HG03045 (cell line): ENCODE results near the gene C9orf50.

Source experiments
- ATAC-seq: cut with Tn5 transposase; IDR thresholded peaks from one replicate; pipeline ENCODE4 v1.9.1; 2021; ENCODE audit warnings: mild to moderate bottlenecking, moderate library complexity; ENCODE audit not compliant: unreplicated experiment

Gene C9orf50

GRCh38 chr9:129573977-129574376 lies 46.9 kb downstream of the C9orf50 start:
- no peak for ATAC-seq

GRCh38 chr9:129572517-129572916 lies 48.4 kb downstream of the C9orf50 start:
- ATAC-seq = no peak

GRCh38 chr9:129572052-129572425 lies 48.9 kb downstream of the C9orf50 start:
- no peak for ATAC-seq

GRCh38 chr9:129571298-129572051 lies 49.4 kb downstream of the C9orf50 start:
- ATAC-seq = no peak

- ATAC-seq = no peak
Observed at GRCh38 chr9:129570450-129571297, 50.2 kb downstream of the C9orf50 start.

- no peak for ATAC-seq
Observed at GRCh38 chr9:129569502-129570449, 51.1 kb downstream of the C9orf50 start.

GRCh38 chr9:129568560-129569501 lies 52.1 kb downstream of the C9orf50 start:
- ATAC-seq = no peak

GRCh38 chr9:129567842-129568559 lies 52.9 kb downstream of the C9orf50 start:
- no peak for ATAC-seq

- no peak for ATAC-seq
Observed at GRCh38 chr9:129567329-129567728, 53.6 kb downstream of the C9orf50 start.

- no peak for ATAC-seq
Observed at GRCh38 chr9:129566563-129567266, 54.2 kb downstream of the C9orf50 start.

GRCh38 chr9:129562917-129563316 lies 58.0 kb downstream of the C9orf50 start:
- no peak for ATAC-seq

- ATAC-seq = no peak
Observed at GRCh38 chr9:129562514-129562913, 58.4 kb downstream of the C9orf50 start.
